SK-N-SH (cell line): ENCODE measurements around the gene A2M. TPM values are rescaled to one million over a fixed set of nuclear protein-coding genes. Genes with fewer than 3 reads are reported as not detected.
"Not testable (repeated sequence)": the region's sequence is repeated elsewhere in the genome, so short reads cannot be mapped to it uniquely, and the experiment has no call there.

Experiments used
- CTCF ChIA-PET: fragments of 300-600, 350-600 bp; formaldehyde crosslinking; extraction: SDS; loops from one replicate; lab custom pipeline; 2021; lab: Yijun Ruan, JAX
- POLR2A ChIA-PET: fragments of 350-600 bp; sonication (Branson Sonifier 250); formaldehyde crosslinking; extraction: SDS; loops from one replicate; lab custom pipeline; 2020; ENCODE audit warnings: antibody characterized with exemption, inconsistent platforms; lab: Yijun Ruan, JAX
- DNase-seq: peaks from one replicate; pipeline ENCODE4 v3.0.0; 2012
- H2AFZ ChIP-seq: fragments of 200-600 bp; sonication (generic); 2 replicates; pipeline ENCODE4 v1.8.1; 2016; ENCODE audit warnings: antibody characterized with exemption, mild to moderate bottlenecking, low read depth
- H3F3A ChIP-seq: fragments of 200-600 bp; sonication (generic); replicated peaks from 2 replicates; pipeline ENCODE3; 2016; ENCODE audit warnings: antibody characterized with exemption, mild to moderate bottlenecking; ENCODE audit not compliant: insufficient read depth
- H3K27ac ChIP-seq, 2 experiments: fragments of 200-500 bp in 1 of 2; fragments of 200-600 bp in 1 of 2; sonication (Bioruptor generic) in 1 of 2; sonication (generic), shearing (Covaris generic) in 1 of 2; 2 replicates each; pipeline versions ENCODE4 v1.5.1 to v1.6.1; 2014 to 2016; ENCODE audit warnings: low read depth in 2 of 2, inconsistent platforms in 1 of 2, low read length in 1 of 2, mild to moderate bottlenecking in 1 of 2, mixed read lengths in 1 of 2
- H3K27me3 ChIP-seq: fragments of 200-600 bp; sonication (generic), shearing (Covaris generic); 2 replicates; pipeline ENCODE4 v1.6.1; 2016; ENCODE audit warnings: mixed run types; ENCODE audit not compliant: insufficient read depth
- H3K36me3 ChIP-seq, 2 experiments: fragments of 200-500 bp in 1 of 2; fragments of 200-600 bp in 1 of 2; sonication (Bioruptor generic) in 1 of 2; sonication (generic) in 1 of 2; replicated peaks in 1 of 2; 2 replicates each; pipeline versions ENCODE3 to v1.5.1; 2014 to 2016; ENCODE audit warnings: low read length in 1 of 2, mild to moderate bottlenecking in 1 of 2; ENCODE audit not compliant: insufficient read depth in 2 of 2, control insufficient read depth in 1 of 2
- H3K4me1 ChIP-seq, 2 experiments: fragments of 200-500 bp in 1 of 2; fragments of 200-600 bp in 1 of 2; sonication (Bioruptor generic) in 1 of 2; sonication (generic), shearing (Covaris generic) in 1 of 2; 2 replicates each; pipeline versions ENCODE4 v1.5.1 to v1.6.1; 2014 to 2016; ENCODE audit warnings: low read depth in 1 of 2, low read length in 1 of 2, mixed run types in 1 of 2; ENCODE audit not compliant: insufficient read depth in 2 of 2, control insufficient read depth in 1 of 2
- H3K4me2 ChIP-seq: fragments of 200-600 bp; sonication (generic), shearing (Covaris generic); 2 replicates; pipeline ENCODE4 v1.6.1; 2017; ENCODE audit warnings: mixed run types
- H3K4me3 ChIP-seq, 2 experiments: fragments of 200-500 bp in 1 of 2; fragments of 200-600 bp in 1 of 2; sonication (Bioruptor generic) in 1 of 2; sonication (generic), shearing (Covaris generic) in 1 of 2; 2 replicates each; pipeline versions ENCODE4 v1.5.1 to v1.8.1; 2014 to 2016; ENCODE audit warnings: low read depth in 2 of 2, inconsistent platforms in 1 of 2, low read length in 1 of 2, mild to moderate bottlenecking in 1 of 2, mixed read lengths in 1 of 2, moderate library complexity in 1 of 2
- H3K79me2 ChIP-seq: fragments of 200-600 bp; sonication (generic); 2 replicates; pipeline ENCODE4 v1.8.1; 2017; ENCODE audit warnings: mild to moderate bottlenecking; ENCODE audit not compliant: insufficient read depth
- H3K9ac ChIP-seq: fragments of 200-600 bp; sonication (generic); 2 replicates; pipeline ENCODE4 v1.6.1; 2017; ENCODE audit warnings: mixed run types
- H3K9me2 ChIP-seq: fragments of 200-600 bp; sonication (generic); 2 replicates; pipeline ENCODE4 v1.6.1; 2017; ENCODE audit warnings: mixed run types
- H3K9me3 ChIP-seq: fragments of 200-600 bp; sonication (generic); 2 replicates; pipeline ENCODE4 v1.6.1; 2017; ENCODE audit warnings: mixed run types, mild to moderate bottlenecking, moderate library complexity
- H4K20me1 ChIP-seq: fragments of 200-600 bp; sonication (generic); 2 replicates; pipeline ENCODE4 v1.6.1; 2017; ENCODE audit warnings: mild to moderate bottlenecking, mixed run types; ENCODE audit not compliant: insufficient read depth
- EZH2phosphoT487 ChIP-seq: fragments of 200-600 bp; sonication (generic); IDR thresholded peaks from 2 replicates; pipeline ENCODE4 v1.6.1; 2017; ENCODE audit warnings: low read depth, mixed run types, mild to moderate bottlenecking, antibody characterized with exemption, moderate library complexity, borderline replicate concordance
- FOSL2 ChIP-seq: IDR thresholded peaks from 2 replicates; pipeline ENCODE4 v1.4.0; 2012; ENCODE audit warnings: low read depth, mild to moderate bottlenecking, moderate library complexity, borderline replicate concordance
- FOXJ3 ChIP-seq: sonication (generic); formaldehyde crosslinking; IDR thresholded peaks from 2 replicates; pipeline ENCODE4 v1.5.1; 2020; ENCODE audit warnings: mild to moderate bottlenecking, missing genetic modification reagents
- NFIC ChIP-seq: IDR thresholded peaks from 2 replicates; pipeline ENCODE4 v1.4.0; 2012; ENCODE audit warnings: borderline replicate concordance
- REST ChIP-seq: IDR thresholded peaks from 2 replicates; pipeline ENCODE4 v1.6.1; 2012; ENCODE audit warnings: mild to moderate bottlenecking, low read depth, low read length, moderate library complexity
- TCF12 ChIP-seq: IDR thresholded peaks from 2 replicates; pipeline ENCODE4 v1.4.0; 2012
- USF1 ChIP-seq: IDR thresholded peaks from 2 replicates; pipeline ENCODE4 v1.4.0; 2012; ENCODE audit warnings: low read depth, borderline replicate concordance
- WGBS: methylation state at CpG from one replicate; pipeline ENCODE4 v1.1.6; 2017; ENCODE audit warnings: low lambda C conversion rate; 5-methylcytosine and 5-hydroxymethylcytosine counted together
- polyA plus RNA-seq, 3 experiments: library from polyadenylated mRNA; depleted of rRNA; stranded (reverse); fragments of >200 nt; gene quantifications; 2 replicates each; pipeline ENCODE4 v1.2.3, GENCODE V29; 2012

The A2M gene
- polyA plus RNA-seq, 1 of the 3 experiments (the other 2 are of a cell fraction): not detected

GRCh38 chr12:9143137-9143536 lies 27.4 kb upstream of the A2M start:
- Histone ChIP-seq H3K27ac (no peak overlapping the region), H3K4me1 (no peaks in the 10 kb centered on the region), H3K36me3 (no peaks in the 10 kb centered on the region), H4K20me1 (no peaks in the 10 kb centered on the region), H3K79me2 (no peaks in the 10 kb centered on the region), H2AFZ (no peak overlapping the region), H3F3A (no peaks in the 10 kb centered on the region), H3K9ac (no peak overlapping the region), H3K4me3 (no peak overlapping the region), H3K4me2 (no peak overlapping the region), H3K27me3 (no peaks in the 10 kb centered on the region), H3K9me3 (no peaks in the 10 kb centered on the region), H3K9me2 (0 out of 2 replicates have a peak, but pooled peaks cover 3% of the 10 kb centered on the region)
- POLR2A ChIA-PET: no interaction called here
- no peak for DNase-seq
- WGBS: 2% methylated on average over 2 of the region's 2 CpGs
- CTCF ChIA-PET: no interaction called here
- TF ChIP-seq USF1 (no peak), FOXJ3 (CRISPR knock-in tag) (no peak), REST (no peak), NFIC (no peak), TCF12 (no peak), FOSL2 (no peak), EZH2phosphoT487 (no peak)

- H3K79me2 ChIP-seq, H2AFZ ChIP-seq, H3K27ac ChIP-seq, H3K9me3 ChIP-seq, POLR2A ChIA-PET, H3K36me3 ChIP-seq, H3K4me3 ChIP-seq, H3F3A ChIP-seq, H3K27me3 ChIP-seq, H3K9ac ChIP-seq, DNase-seq, CTCF ChIA-PET, H4K20me1 ChIP-seq, H3K4me2 ChIP-seq, H3K4me1 ChIP-seq, H3K9me2 ChIP-seq: not testable (repeated sequence)
- 15% methylated on average over 2 of the region's 2 CpGs for WGBS
Observed at GRCh38 chr12:9139588-9140290, 24.0 kb upstream of the A2M start.
